GM12864 (cell line): ENCODE measurements around the gene STK32B.

Experiments used
- DNase-seq: peaks from one replicate; pipeline ENCODE4 v3.0.0-alpha.2; 2011; ENCODE audit warnings: low read depth
- H3K4me3 ChIP-seq: 2 replicates; pipeline ENCODE4 v1.5.1; 2011; ENCODE audit warnings: mild to moderate bottlenecking, low read depth, low read length, control low read depth
- CTCF ChIP-seq: IDR thresholded peaks from 2 replicates; pipeline ENCODE4 v1.5.1; 2011; ENCODE audit warnings: low read depth, mild to moderate bottlenecking, moderate library complexity, low read length, control low read depth, inconsistent platforms; ENCODE audit errors: missing control alignments

Gene STK32B

GRCh38 chr4:5361968-5362367 is 310.7 kb downstream of the STK32B start:
- no peak for TF ChIP-seq CTCF
- H3K4me3 ChIP-seq: no peak overlapping the region
- DNase-seq: no peak

GRCh38 chr4:5364406-5364805 is 313.1 kb downstream of the STK32B start:
- no peak overlapping the region for H3K4me3 ChIP-seq
- DNase-seq: no peak
- no peak for TF ChIP-seq CTCF

GRCh38 chr4:5365071-5366008 is 314.1 kb downstream of the STK32B start:
- no peak overlapping the region for H3K4me3 ChIP-seq
- peak; percentile 33 for DNase-seq
- TF ChIP-seq CTCF: no peak

GRCh38 chr4:5366009-5366386 is 314.7 kb downstream of the STK32B start:
- H3K4me3 ChIP-seq: no peak overlapping the region
- DNase-seq: no peak
- no peak for TF ChIP-seq CTCF

- TF ChIP-seq CTCF: no peak
- DNase-seq: no peak
Measured at GRCh38 chr4:5366421-5366820, 315.1 kb downstream of the STK32B start.

GRCh38 chr4:5368426-5368825 is 317.1 kb downstream of the STK32B start:
- TF ChIP-seq CTCF: no peak
- no peak for DNase-seq
- H3K4me3 ChIP-seq: no peak overlapping the region

More at GRCh38 chr4:5366421-5366820, 315.1 kb downstream of the STK32B start:
- no peak overlapping the region for H3K4me3 ChIP-seq

GRCh38 chr4:5370286-5370685 is 319.0 kb downstream of the STK32B start:
- no peak for DNase-seq
- no peak for TF ChIP-seq CTCF
- no peak overlapping the region for H3K4me3 ChIP-seq
